ENCODE results near the gene PKD1.
"Not testable (repeated sequence)": the region's sequence is repeated elsewhere in the genome, so short reads cannot be mapped to it uniquely, and the experiment has no call there.

PKD1 gene

DNA sequence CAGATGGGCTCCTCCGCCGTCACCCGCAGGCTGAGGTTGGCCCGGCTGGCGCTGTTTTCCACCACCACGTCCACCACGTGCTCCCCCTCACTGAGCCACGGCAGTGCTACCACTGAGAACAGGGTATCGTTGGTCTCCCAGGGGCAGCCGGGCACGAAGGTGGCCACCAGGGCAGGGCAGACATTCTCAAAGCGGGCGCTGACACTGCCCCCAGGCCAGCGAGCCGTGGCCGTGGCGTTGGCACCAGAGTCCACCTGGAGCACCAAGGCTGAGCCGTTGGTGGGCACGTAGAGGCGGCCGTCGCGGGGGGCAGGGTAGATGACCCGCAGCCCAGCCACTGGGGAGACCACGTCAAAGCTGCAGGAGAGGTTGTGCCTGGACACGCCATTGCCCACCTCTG, 21.5 kb downstream of the PKD1 start:
- H3K9ac ChIP-seq (ENCODE audit: low read length); H4K8ac ChIP-seq (ENCODE audit: low read length); H3K9me3 ChIP-seq (ENCODE audit: control insufficient read depth, low read length); H3K4me3 ChIP-seq (ENCODE audit: insufficient read depth in 1 of 2, low read depth in 1 of 2, low read length in 2 of 2); H3K18ac ChIP-seq (ENCODE audit: low read depth in 1 of 2, low read length in 2 of 2); H3K79me1 ChIP-seq (replicated peaks; ENCODE audit: low read length, poor library complexity, severe bottlenecking); H2BK12ac ChIP-seq (ENCODE audit: low read length in 2 of 2); H3K4me1 ChIP-seq (ENCODE audit: control insufficient read depth, insufficient read depth, low read depth, low read length); H3K23ac ChIP-seq (ENCODE audit: low read length in 2 of 2); H3K27ac ChIP-seq (ENCODE audit: low read length, poor library complexity, severe bottlenecking); H2BK120ac ChIP-seq (ENCODE audit: low read depth, low read length); H2BK5ac ChIP-seq (ENCODE audit: low read depth, low read length, poor library complexity, severe bottlenecking); H2BK15ac ChIP-seq (ENCODE audit: low read depth, poor library complexity, severe bottlenecking); H3K27me3 ChIP-seq (ENCODE audit: control insufficient read depth in 1 of 2, insufficient read depth in 1 of 2, low read length in 2 of 2); H3K4me2 ChIP-seq (ENCODE audit: low read length, poor library complexity, severe bottlenecking); H3K4ac ChIP-seq (ENCODE audit: low read depth in 1 of 2, low read length in 2 of 2); H3K14ac ChIP-seq (ENCODE audit: low read length in 2 of 2); H2AK5ac ChIP-seq (ENCODE audit: low read length, severe bottlenecking); H4K91ac ChIP-seq (ENCODE audit: low read length); DNase-seq; H2AFZ ChIP-seq (ENCODE audit: low read depth, low read length): not testable (repeated sequence)
- H3K36me3 ChIP-seq (ENCODE audit: control insufficient read depth in 1 of 2, insufficient read depth in 2 of 2, low read depth in 1 of 2, low read length in 2 of 2), result peaks cover 16 to 78% of the 10 kb centered on the region in 2 experiments
- WGBS, result over 99% methylated on average over 20 of the region's 26 CpGs

DNA sequence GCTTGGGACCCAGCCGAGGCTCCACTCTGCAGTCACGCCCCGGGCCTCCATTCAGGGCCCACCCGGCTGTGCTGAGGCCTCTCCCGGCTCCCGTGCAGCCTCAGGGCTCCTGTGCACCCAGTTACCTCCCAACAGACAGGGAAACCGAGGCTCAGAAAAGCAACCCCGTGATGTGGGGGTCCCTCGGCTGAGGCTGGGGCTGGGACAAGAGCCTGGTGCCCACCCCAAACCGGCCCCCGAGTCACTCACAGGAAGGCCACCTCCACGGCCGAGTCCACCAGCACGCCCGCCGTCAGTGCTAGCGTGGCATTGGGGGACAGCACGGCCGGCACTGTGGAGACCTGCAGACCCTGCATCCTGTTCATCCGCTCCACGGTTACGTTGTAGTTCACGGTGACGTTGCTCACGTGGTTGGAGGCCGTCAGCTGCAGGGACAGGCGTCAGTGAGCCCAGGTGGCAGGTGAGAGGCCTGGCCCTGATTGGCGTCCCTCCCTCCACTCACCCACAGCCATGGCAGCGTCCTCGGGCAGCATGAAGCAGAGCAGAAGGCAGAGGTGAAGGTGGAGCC, 23.1 kb downstream of the PKD1 start:
- not testable (repeated sequence) for H2BK12ac ChIP-seq (ENCODE audit: low read length in 2 of 2); H3K14ac ChIP-seq (ENCODE audit: low read length in 2 of 2); H2BK120ac ChIP-seq (ENCODE audit: low read depth, low read length); H2AFZ ChIP-seq (ENCODE audit: low read depth, low read length); DNase-seq; H3K9ac ChIP-seq (ENCODE audit: low read length); H4K8ac ChIP-seq (ENCODE audit: low read length); H3K23ac ChIP-seq (ENCODE audit: low read length in 2 of 2); H3K4me3 ChIP-seq (ENCODE audit: insufficient read depth in 1 of 2, low read depth in 1 of 2, low read length in 2 of 2); H3K4me1 ChIP-seq (ENCODE audit: control insufficient read depth, insufficient read depth, low read depth, low read length); H2AK5ac ChIP-seq (ENCODE audit: low read length, severe bottlenecking); H2BK15ac ChIP-seq (ENCODE audit: low read depth, poor library complexity, severe bottlenecking); H3K9me3 ChIP-seq (ENCODE audit: control insufficient read depth, low read length); H2BK5ac ChIP-seq (ENCODE audit: low read depth, low read length, poor library complexity, severe bottlenecking); H3K18ac ChIP-seq (ENCODE audit: low read depth in 1 of 2, low read length in 2 of 2); H4K91ac ChIP-seq (ENCODE audit: low read length); H3K27me3 ChIP-seq (ENCODE audit: control insufficient read depth in 1 of 2, insufficient read depth in 1 of 2, low read length in 2 of 2); H3K4ac ChIP-seq (ENCODE audit: low read depth in 1 of 2, low read length in 2 of 2); H3K27ac ChIP-seq (ENCODE audit: low read length, poor library complexity, severe bottlenecking); H3K4me2 ChIP-seq (ENCODE audit: low read length, poor library complexity, severe bottlenecking)
- Histone ChIP-seq H3K36me3 (ENCODE audit: control insufficient read depth in 1 of 2, insufficient read depth in 2 of 2, low read depth in 1 of 2, low read length in 2 of 2) (peaks cover 16 to 94% of the 10 kb centered on the region in 2 experiments), H3K79me1 (replicated peaks; ENCODE audit: low read length, poor library complexity, severe bottlenecking) (peaks cover 14% of the 10 kb centered on the region)
- 93% methylated on average over 19 of the region's 30 CpGs for WGBS

DNA sequence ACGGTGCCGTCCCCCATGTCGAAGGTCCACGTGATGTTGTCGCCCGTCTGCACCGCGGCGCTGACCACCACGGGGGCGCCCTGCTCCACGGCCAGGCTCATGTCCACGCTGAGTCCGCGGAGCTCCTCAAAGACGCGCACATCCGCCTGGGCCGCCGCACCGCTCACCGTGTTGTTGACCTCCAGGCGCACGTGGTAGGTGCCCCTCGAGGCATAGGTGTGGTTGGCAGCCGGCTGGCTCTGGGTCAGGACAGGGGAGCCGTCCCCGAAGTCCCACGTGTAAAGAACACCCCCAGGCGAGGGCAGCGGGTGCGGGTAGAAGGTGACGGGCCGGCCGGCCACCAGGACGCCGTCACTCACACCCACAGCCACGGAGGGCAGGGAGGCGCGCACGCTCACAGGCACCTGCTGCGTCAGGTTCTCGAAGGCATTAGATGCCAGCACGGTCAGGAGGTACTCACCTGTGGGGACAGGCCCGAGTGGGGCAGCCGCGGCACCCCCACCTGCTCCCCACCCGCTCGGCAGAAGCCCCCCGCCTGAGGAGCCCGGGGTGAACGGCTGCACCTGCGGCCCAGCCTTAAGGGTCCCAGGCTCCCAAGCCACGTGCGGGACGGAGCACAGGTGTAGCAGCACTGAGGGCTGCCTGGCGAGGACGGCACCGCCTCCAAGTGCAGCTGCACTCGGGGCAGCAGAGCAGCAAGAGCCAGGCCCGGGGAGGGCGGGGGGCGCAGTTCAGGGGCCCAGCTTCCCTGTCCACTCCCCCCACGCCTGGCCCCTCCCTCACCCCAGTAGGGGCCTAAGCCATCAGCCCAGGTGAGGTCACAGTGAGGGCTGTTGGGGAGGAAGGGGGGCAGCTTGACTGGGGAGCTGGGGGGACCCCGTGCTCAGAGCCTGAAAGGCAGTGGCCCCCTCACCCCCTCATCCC, 24.0 kb downstream of the PKD1 start:
- H2BK12ac ChIP-seq (ENCODE audit: low read length in 2 of 2); H3K14ac ChIP-seq (ENCODE audit: low read length in 2 of 2); H2BK15ac ChIP-seq (ENCODE audit: low read depth, poor library complexity, severe bottlenecking); H3K18ac ChIP-seq (ENCODE audit: low read depth in 1 of 2, low read length in 2 of 2); H3K9ac ChIP-seq (ENCODE audit: low read length); H2AK5ac ChIP-seq (ENCODE audit: low read length, severe bottlenecking); H2AFZ ChIP-seq (ENCODE audit: low read depth, low read length); DNase-seq; H3K4me1 ChIP-seq (ENCODE audit: control insufficient read depth, insufficient read depth, low read depth, low read length); H3K23ac ChIP-seq (ENCODE audit: low read length in 2 of 2); H3K9me3 ChIP-seq (ENCODE audit: control insufficient read depth, low read length); H2BK5ac ChIP-seq (ENCODE audit: low read depth, low read length, poor library complexity, severe bottlenecking); H4K91ac ChIP-seq (ENCODE audit: low read length); H4K8ac ChIP-seq (ENCODE audit: low read length); H3K4me2 ChIP-seq (ENCODE audit: low read length, poor library complexity, severe bottlenecking); H3K4ac ChIP-seq (ENCODE audit: low read depth in 1 of 2, low read length in 2 of 2); H3K27ac ChIP-seq (ENCODE audit: low read length, poor library complexity, severe bottlenecking); H3K27me3 ChIP-seq (ENCODE audit: control insufficient read depth in 1 of 2, insufficient read depth in 1 of 2, low read length in 2 of 2); H3K4me3 ChIP-seq (ENCODE audit: insufficient read depth in 1 of 2, low read depth in 1 of 2, low read length in 2 of 2); H2BK120ac ChIP-seq (ENCODE audit: low read depth, low read length): not testable (repeated sequence)
- H3K36me3 ChIP-seq (ENCODE audit: control insufficient read depth in 1 of 2, insufficient read depth in 2 of 2, low read depth in 1 of 2, low read length in 2 of 2), result peaks cover 16 to 97% of the 10 kb centered on the region in 2 experiments
- H3K79me1 ChIP-seq (replicated peaks; ENCODE audit: low read length, poor library complexity, severe bottlenecking), result peaks cover 14% of the 10 kb centered on the region
- 97% methylated on average over 32 of the region's 65 CpGs for WGBS

- WGBS, result 96% methylated on average over 33 of the region's 36 CpGs
- H2BK15ac ChIP-seq (ENCODE audit: low read depth, poor library complexity, severe bottlenecking); H3K23ac ChIP-seq (ENCODE audit: low read length in 2 of 2); H2BK12ac ChIP-seq (ENCODE audit: low read length in 2 of 2); H4K8ac ChIP-seq (ENCODE audit: low read length); H3K27me3 ChIP-seq (ENCODE audit: control insufficient read depth in 1 of 2, insufficient read depth in 1 of 2, low read length in 2 of 2); H4K91ac ChIP-seq (ENCODE audit: low read length); H3K4me1 ChIP-seq (ENCODE audit: control insufficient read depth, insufficient read depth, low read depth, low read length); H3K4me3 ChIP-seq (ENCODE audit: insufficient read depth in 1 of 2, low read depth in 1 of 2, low read length in 2 of 2); DNase-seq; H2AFZ ChIP-seq (ENCODE audit: low read depth, low read length); H3K14ac ChIP-seq (ENCODE audit: low read length in 2 of 2); H3K18ac ChIP-seq (ENCODE audit: low read depth in 1 of 2, low read length in 2 of 2); H3K4ac ChIP-seq (ENCODE audit: low read depth in 1 of 2, low read length in 2 of 2); H3K9ac ChIP-seq (ENCODE audit: low read length); H2BK120ac ChIP-seq (ENCODE audit: low read depth, low read length); H2AK5ac ChIP-seq (ENCODE audit: low read length, severe bottlenecking); H3K9me3 ChIP-seq (ENCODE audit: control insufficient read depth, low read length); H3K4me2 ChIP-seq (ENCODE audit: low read length, poor library complexity, severe bottlenecking); H3K27ac ChIP-seq (ENCODE audit: low read length, poor library complexity, severe bottlenecking); H2BK5ac ChIP-seq (ENCODE audit: low read depth, low read length, poor library complexity, severe bottlenecking): not testable (repeated sequence)
- Histone ChIP-seq H3K79me1 (replicated peaks; ENCODE audit: low read length, poor library complexity, severe bottlenecking) (peaks cover 14% of the 10 kb centered on the region), H3K36me3 (ENCODE audit: control insufficient read depth in 1 of 2, insufficient read depth in 2 of 2, low read depth in 1 of 2, low read length in 2 of 2) (peaks cover 16 to 95% of the 10 kb centered on the region in 2 experiments)
Measured at GRCh38 chr16:2111009-2111353, 24.7 kb downstream of the PKD1 start.

Measured in mesenchymal stem cell (in vitro differentiated cells and primary cell).